Measurements from ENCODE around the gene TTC3.

Gene TTC3

DNA sequence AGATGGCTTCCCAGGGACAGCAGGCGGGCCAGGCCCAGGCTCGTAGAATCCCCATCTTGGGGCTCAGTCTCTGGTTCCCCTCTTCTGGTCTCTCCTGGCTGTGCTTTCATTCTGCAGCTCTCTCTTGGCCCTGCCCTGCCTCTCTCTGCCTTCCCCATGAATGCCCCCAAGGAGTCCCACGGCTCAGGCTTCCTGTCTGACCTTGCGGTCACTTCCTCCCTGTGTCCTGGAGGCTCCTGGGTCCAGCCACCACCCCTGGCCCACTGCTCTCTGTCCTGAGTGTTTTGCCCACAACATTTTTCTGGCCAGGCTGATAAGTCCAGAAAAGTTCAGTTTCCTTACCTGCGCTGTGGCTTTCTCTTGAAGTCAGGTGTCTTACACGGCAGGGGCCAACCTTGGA, 29.2 kb upstream of the TTC3 start:
- H3K9me3 ChIP-seq (ENCODE audit: insufficient read depth, low read length): no peaks in the 10 kb centered on the region
- no peak overlapping the region for H3K9ac ChIP-seq (ENCODE audit: low read length)
- H3K79me2 ChIP-seq (ENCODE audit: low read length): no peaks in the 10 kb centered on the region
- H4K20me1 ChIP-seq (ENCODE audit: insufficient read depth, low read length): no peaks in the 10 kb centered on the region
- TF ChIP-seq, protein P1, sequence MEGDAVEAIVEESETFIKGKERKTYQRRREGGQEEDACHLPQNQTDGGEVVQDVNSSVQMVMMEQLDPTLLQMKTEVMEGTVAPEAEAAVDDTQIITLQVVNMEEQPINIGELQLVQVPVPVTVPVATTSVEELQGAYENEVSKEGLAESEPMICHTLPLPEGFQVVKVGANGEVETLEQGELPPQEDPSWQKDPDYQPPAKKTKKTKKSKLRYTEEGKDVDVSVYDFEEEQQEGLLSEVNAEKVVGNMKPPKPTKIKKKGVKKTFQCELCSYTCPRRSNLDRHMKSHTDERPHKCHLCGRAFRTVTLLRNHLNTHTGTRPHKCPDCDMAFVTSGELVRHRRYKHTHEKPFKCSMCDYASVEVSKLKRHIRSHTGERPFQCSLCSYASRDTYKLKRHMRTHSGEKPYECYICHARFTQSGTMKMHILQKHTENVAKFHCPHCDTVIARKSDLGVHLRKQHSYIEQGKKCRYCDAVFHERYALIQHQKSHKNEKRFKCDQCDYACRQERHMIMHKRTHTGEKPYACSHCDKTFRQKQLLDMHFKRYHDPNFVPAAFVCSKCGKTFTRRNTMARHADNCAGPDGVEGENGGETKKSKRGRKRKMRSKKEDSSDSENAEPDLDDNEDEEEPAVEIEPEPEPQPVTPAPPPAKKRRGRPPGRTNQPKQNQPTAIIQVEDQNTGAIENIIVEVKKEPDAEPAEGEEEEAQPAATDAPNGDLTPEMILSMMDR (IDR thresholded peaks at IDR 0.05; ENCODE audit: low read depth, low read length): no peak
- TF ChIP-seq EZH2phosphoT487 (IDR thresholded peaks at IDR 0.05; ENCODE audit: low read depth): no peak
- no peak overlapping the region for H3K4me2 ChIP-seq (ENCODE audit: low read length)
- no peaks in the 10 kb centered on the region for H3K27me3 ChIP-seq (ENCODE audit: low read depth, low read length)
- H3K36me3 ChIP-seq (replicated peaks; ENCODE audit: low read depth, low read length): no peaks in the 10 kb centered on the region
- H3K4me1 ChIP-seq (ENCODE audit: low read length): no peaks in the 10 kb centered on the region
- H3K4me3 ChIP-seq (ENCODE audit: low read length): no peak overlapping the region
- H2AFZ ChIP-seq (ENCODE audit: low read depth, low read length): no peak overlapping the region
- H3K27ac ChIP-seq (ENCODE audit: low read length): no peak overlapping the region

DNA sequence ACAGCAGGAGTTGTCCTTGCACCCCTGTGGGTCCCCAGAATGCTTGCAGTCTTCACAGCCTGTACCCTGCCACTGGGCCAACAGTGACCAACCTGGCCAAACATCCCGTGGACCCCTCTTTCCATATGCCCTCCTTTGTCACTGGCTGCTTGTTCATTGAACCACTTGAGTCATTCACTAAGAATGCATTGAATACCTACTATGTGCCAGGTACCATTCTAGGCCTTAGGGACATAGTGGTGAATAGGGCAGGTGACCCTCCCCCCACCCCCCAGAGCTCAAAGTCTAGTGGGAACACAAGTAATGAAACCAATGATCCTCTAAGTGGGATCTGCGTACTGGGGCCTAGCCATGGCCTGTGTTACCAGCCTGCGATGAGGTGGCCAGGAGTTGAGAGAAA, 28.4 kb upstream of the TTC3 start:
- Histone ChIP-seq H3K4me1 (ENCODE audit: low read length) (no peaks in the 10 kb centered on the region), H3K9ac (ENCODE audit: low read length) (no peak overlapping the region), H3K79me2 (ENCODE audit: low read length) (no peaks in the 10 kb centered on the region), H2AFZ (ENCODE audit: low read depth, low read length) (no peak overlapping the region), H3K4me3 (ENCODE audit: low read length) (no peak overlapping the region), H4K20me1 (ENCODE audit: insufficient read depth, low read length) (no peaks in the 10 kb centered on the region), H3K36me3 (replicated peaks; ENCODE audit: low read depth, low read length) (no peaks in the 10 kb centered on the region), H3K9me3 (ENCODE audit: insufficient read depth, low read length) (no peaks in the 10 kb centered on the region), H3K27me3 (ENCODE audit: low read depth, low read length) (no peaks in the 10 kb centered on the region), H3K4me2 (ENCODE audit: low read length) (no peak overlapping the region), H3K27ac (ENCODE audit: low read length) (no peak overlapping the region)
- TF ChIP-seq, protein P1 (IDR thresholded peaks at IDR 0.05; ENCODE audit: low read depth, low read length): no peak
- no peak for TF ChIP-seq EZH2phosphoT487 (IDR thresholded peaks at IDR 0.05; ENCODE audit: low read depth)

DNA sequence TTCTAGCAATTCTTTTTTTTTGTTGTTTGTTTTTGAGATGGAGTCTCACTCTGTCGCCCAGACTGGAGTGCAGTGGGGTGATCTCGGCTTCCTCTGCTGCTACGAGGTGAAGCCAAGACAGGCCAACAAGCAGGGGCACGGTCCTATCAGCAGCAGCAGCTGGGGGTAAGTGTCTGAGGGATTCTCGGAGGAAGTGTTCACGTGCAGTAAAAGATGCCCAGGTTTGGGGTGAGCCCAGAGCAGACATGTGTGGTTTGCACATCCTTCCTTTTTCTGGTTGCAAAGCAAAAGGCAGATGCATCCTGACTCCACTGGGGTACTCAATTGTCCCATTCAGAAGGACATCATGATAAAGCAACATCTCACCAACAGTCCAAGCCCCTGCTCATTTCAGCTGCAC, 27.9 kb upstream of the TTC3 start:
- no peaks in the 10 kb centered on the region for H3K79me2 ChIP-seq (ENCODE audit: low read length)
- H3K4me2 ChIP-seq (ENCODE audit: low read length): no peak overlapping the region
- TF ChIP-seq, protein P1 (IDR thresholded peaks at IDR 0.05; ENCODE audit: low read depth, low read length): no peak
- no peak for TF ChIP-seq EZH2phosphoT487 (IDR thresholded peaks at IDR 0.05; ENCODE audit: low read depth)

DNA sequence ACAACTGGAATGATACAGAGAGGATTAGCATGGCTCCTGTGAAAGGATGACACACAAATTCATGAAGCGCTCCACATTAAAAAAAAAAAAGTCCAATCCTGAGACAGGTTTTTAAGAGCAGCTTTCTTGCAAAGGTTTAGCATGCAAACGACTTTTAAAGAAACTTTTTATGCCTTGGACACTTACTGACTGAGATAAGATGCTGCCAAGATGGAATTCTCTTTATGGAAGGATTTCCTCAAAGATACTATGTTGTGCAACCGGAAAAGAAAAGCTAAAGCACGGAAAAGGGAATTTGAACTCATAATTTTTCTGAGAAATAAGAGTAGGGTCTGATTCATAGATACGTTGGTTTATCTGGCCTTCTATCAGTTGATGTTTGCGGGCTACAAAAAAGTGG, 27.5 kb upstream of the TTC3 start:
- Histone ChIP-seq H3K4me3 (ENCODE audit: low read length) (no peak overlapping the region), H3K36me3 (replicated peaks; ENCODE audit: low read depth, low read length) (no peaks in the 10 kb centered on the region), H3K4me2 (ENCODE audit: low read length) (no peak overlapping the region), H4K20me1 (ENCODE audit: insufficient read depth, low read length) (no peaks in the 10 kb centered on the region), H3K9me3 (ENCODE audit: insufficient read depth, low read length) (no peaks in the 10 kb centered on the region), H3K79me2 (ENCODE audit: low read length) (no peaks in the 10 kb centered on the region), H3K27me3 (ENCODE audit: low read depth, low read length) (no peaks in the 10 kb centered on the region), H3K27ac (ENCODE audit: low read length) (no peak overlapping the region), H3K4me1 (ENCODE audit: low read length) (no peaks in the 10 kb centered on the region), H3K9ac (ENCODE audit: low read length) (no peak overlapping the region), H2AFZ (ENCODE audit: low read depth, low read length) (no peak overlapping the region)
- TF ChIP-seq, protein P1 (IDR thresholded peaks at IDR 0.05; ENCODE audit: low read depth, low read length): no peak
- TF ChIP-seq EZH2phosphoT487 (IDR thresholded peaks at IDR 0.05; ENCODE audit: low read depth): no peak

More for the DNA sequence above, 27.9 kb upstream of the TTC3 start:
- H3K9ac ChIP-seq (ENCODE audit: low read length): no peak overlapping the region
- no peaks in the 10 kb centered on the region for H3K9me3 ChIP-seq (ENCODE audit: insufficient read depth, low read length)
- no peaks in the 10 kb centered on the region for H3K36me3 ChIP-seq (replicated peaks; ENCODE audit: low read depth, low read length)
- no peak overlapping the region for H3K27ac ChIP-seq (ENCODE audit: low read length)
- H2AFZ ChIP-seq (ENCODE audit: low read depth, low read length): no peak overlapping the region
- no peaks in the 10 kb centered on the region for H3K27me3 ChIP-seq (ENCODE audit: low read depth, low read length)
- no peaks in the 10 kb centered on the region for H3K4me1 ChIP-seq (ENCODE audit: low read length)
- H3K4me3 ChIP-seq (ENCODE audit: low read length): no peak overlapping the region
- H4K20me1 ChIP-seq (ENCODE audit: insufficient read depth, low read length): no peaks in the 10 kb centered on the region
